Adrenal gland (tissue), 12 donors: Measurements from ENCODE around the gene PRKAR1B. TPM values are rescaled to one million over a fixed set of nuclear protein-coding genes. Genes with fewer than 3 reads are reported as not detected.
"Not testable (repeated sequence)": the region's sequence is repeated elsewhere in the genome, so short reads cannot be mapped to it uniquely, and the experiment has no call there.

Source experiments
- DNase-seq, 7 donors: peaks; one replicate each; pipeline ENCODE4 v3.0.0-alpha.2; 2019 to 2020
- H3K27ac ChIP-seq, 5 donors: fragments of 200-600 bp; sonication (generic) in 4 of 5; 1 replicate in 3 of 5; 2 replicates in 2 of 5; pipeline versions ENCODE4 v1.5.1 to v1.8.0; 2016 to 2020; ENCODE audit warnings: mild to moderate bottlenecking in 1 of 5
- H3K27me3 ChIP-seq: fragments of 200-600 bp; 2 replicates; pipeline ENCODE4 v1.8.0; 2021
- H3K36me3 ChIP-seq, 2 donors: fragments of 200-600 bp; replicated peaks in 1 of 2; 1 replicate in 1 of 2; 2 replicates in 1 of 2; pipeline versions ENCODE4 v1.5.1 to v1.8.0; 2018 to 2022
- H3K4me1 ChIP-seq, 2 donors: fragments of 200-600 bp; replicated peaks in 1 of 2; 1 replicate in 1 of 2; 2 replicates in 1 of 2; pipeline versions ENCODE4 v1.5.1 to v1.8.0; 2018 to 2021
- H3K4me3 ChIP-seq, 4 donors: fragments of 200-600 bp; sonication (generic) in 3 of 4; one replicate each; pipeline ENCODE4 v1.5.1; 2016 to 2018
- H3K9me3 ChIP-seq, 3 donors: fragments of 200-600 bp; sonication (generic) in 1 of 3; replicated peaks in 1 of 3; 1 replicate in 2 of 3; 2 replicates in 1 of 3; pipeline versions ENCODE4 v1.5.1 to v1.8.0; 2016 to 2021
- POLR2A ChIP-seq, 2 donors: fragments of 450-650 bp; IDR thresholded peaks; one replicate each; pipeline ENCODE4 v1.6.1; 2017; ENCODE audit warnings: antibody characterized with exemption in 2 of 2, mild to moderate bottlenecking in 2 of 2, moderate library complexity in 1 of 2
- WGBS, 4 donors: extraction: QIAGEN DNeasy Blood & Tissue Kit in 2 of 4; methylation state at CpG; one replicate each; pipeline versions ENCODE4 v1.1.5 to v1.1.7; 2013 to 2017; 5-methylcytosine and 5-hydroxymethylcytosine counted together
- intact Hi-C, 2 donors: fragments of 100-400 bp; cut with DNase I; formaldehyde crosslinking; loops; one replicate each; pipeline versions ENCODE4 v1.14.1 to v1.15.0; 2022 to 2023
- polyA plus RNA-seq, 3 donors: library from polyadenylated mRNA; stranded (reverse); fragments of 200-250 nt in 2 of 3; fragments of 350-450 nt in 1 of 3; fragmentation: Illumina TruSeq in 1 of 3; extraction: RNeasy Lipid Tissue Mini Kit (QIAGEN cat#74804) in 1 of 3; gene quantifications; one replicate each; pipeline ENCODE4 v1.2.3, GENCODE V29; 2013 to 2014
- total RNA-seq, 9 donors: library from RNA; depleted of rRNA in 4 of 9; stranded (reverse); fragments of >200 nt in 4 of 9; fragments of 120-200 nt in 1 of 9; fragmentation: NEBNext Ultra II Directional in 1 of 9; extraction: Animal tissue kit (Norgen Biotek cat#: 25700) in 1 of 9; gene quantifications; one replicate each; pipeline versions ENCODE4 v1.1.0 to v1.2.4, GENCODE V29; 2013 to 2023
- TF ChIP-seq, protein P1 (sequence below), 6 experiments: fragments of 450-650 bp in 4 of 6; fragments of 200-600 bp in 2 of 6; sonication (generic) in 1 of 6; IDR thresholded peaks; 1 replicate in 5 of 6; 2 replicates in 1 of 6; pipeline versions ENCODE4 v1.5.1 to v1.8.0; 2016 to 2021; ENCODE audit warnings: antibody characterized with exemption in 6 of 6, mild to moderate bottlenecking in 2 of 6, moderate library complexity in 1 of 6
- donor health status: healthy with polysubstance abuse.
- donor health status: Bipolar disorder and iron deficiency.
- donor health status: DM: yes; HTN: yes; CAD: no.
- donor health status: DM: no; HTN: no; CAD: no.
- donor health status: DM: no; HTN: no; CAD: no.
- donor health status: DM: yes; HTN: yes; CAD: no.

The PRKAR1B gene
- total and polyA plus RNA-seq, 12 donors = 5.2 to 21.5 (median 11.7) TPM

DNA sequence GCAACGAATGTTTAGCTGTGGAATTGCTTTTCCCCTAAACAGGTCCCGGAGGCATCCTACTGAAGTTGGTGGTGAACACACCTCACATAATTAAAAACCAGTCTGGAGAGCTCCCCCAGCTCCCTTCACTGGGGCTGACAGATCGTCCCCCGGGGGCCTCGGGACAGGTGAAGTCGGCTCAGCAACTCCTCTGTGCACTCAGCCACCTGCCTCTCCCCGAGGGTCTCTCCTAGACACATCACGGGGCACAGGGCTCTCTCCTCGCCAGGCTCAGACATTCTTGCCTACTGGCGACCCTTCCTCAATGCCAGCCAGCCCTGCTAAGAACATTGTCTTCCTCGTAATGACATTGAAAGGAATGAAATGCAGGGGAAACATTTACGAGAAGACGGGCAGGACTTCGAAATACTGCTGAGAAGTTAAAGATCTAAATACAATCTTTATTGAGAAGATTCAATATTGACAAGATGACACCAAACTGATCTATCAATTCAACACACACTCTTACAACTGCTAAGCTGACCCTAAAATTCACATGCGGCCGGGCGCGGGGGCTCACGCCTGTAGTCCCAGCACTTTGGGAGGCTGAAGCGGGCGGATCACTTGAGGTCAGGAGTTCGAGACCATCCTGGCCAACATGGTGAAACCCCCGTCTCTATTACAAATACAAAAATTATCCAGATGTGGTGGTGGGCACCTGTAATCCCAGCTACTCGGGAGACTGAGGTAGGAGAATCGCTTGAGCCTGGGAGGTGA, 88.6 kb downstream of the PRKAR1B start:
- WGBS, 4 donors = 90 to 93% (median 92%) methylated on average over 23 to 25 of the region's 25 CpGs
- H3K27ac ChIP-seq = no peak overlapping the region
- no peaks in the 10 kb centered on the region for H3K27me3 ChIP-seq
- H3K36me3 ChIP-seq = no peaks in the 10 kb centered on the region
- intact Hi-C loops = loop anchor here in 1 of 2 donors (10.0 kb wide), 1 partner anchor 314 kb away; no protein-coding TSS in a partner anchor
- H3K4me1 ChIP-seq = no peaks in the 10 kb centered on the region
- DNase-seq = no peak
- H3K4me3 ChIP-seq = no peak overlapping the region
- no peaks in the 10 kb centered on the region for H3K9me3 ChIP-seq
- TF ChIP-seq, protein P1, sequence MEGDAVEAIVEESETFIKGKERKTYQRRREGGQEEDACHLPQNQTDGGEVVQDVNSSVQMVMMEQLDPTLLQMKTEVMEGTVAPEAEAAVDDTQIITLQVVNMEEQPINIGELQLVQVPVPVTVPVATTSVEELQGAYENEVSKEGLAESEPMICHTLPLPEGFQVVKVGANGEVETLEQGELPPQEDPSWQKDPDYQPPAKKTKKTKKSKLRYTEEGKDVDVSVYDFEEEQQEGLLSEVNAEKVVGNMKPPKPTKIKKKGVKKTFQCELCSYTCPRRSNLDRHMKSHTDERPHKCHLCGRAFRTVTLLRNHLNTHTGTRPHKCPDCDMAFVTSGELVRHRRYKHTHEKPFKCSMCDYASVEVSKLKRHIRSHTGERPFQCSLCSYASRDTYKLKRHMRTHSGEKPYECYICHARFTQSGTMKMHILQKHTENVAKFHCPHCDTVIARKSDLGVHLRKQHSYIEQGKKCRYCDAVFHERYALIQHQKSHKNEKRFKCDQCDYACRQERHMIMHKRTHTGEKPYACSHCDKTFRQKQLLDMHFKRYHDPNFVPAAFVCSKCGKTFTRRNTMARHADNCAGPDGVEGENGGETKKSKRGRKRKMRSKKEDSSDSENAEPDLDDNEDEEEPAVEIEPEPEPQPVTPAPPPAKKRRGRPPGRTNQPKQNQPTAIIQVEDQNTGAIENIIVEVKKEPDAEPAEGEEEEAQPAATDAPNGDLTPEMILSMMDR (IDR thresholded peaks at IDR 0.05) = no peak
- no peak for TF ChIP-seq POLR2A (IDR thresholded peaks at IDR 0.05)

DNA sequence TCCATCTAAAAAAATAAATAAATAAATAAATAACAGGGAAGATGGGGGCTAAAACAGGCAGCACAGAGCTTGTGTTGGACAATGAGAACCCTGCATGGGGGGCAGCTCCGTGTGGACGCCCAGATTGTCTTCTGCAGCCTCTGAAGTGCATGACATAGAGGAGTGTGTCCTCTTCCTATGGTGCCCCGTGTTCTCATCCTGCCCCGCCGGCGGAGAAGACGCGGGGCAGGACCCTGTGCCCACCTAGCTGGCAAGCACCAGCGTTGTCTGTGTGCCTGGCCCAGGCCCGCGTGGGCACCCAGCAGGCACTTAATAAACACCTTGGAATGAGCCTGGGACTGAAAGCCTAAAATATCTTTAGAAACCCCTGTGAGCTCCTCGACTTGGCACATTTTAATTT, 89.3 kb downstream of the PRKAR1B start:
- Histone ChIP-seq H3K36me3 (no peaks in the 10 kb centered on the region), H3K27me3 (no peaks in the 10 kb centered on the region), H3K9me3 (no peaks in the 10 kb centered on the region), H3K27ac (no peak overlapping the region), H3K4me1 (no peaks in the 10 kb centered on the region), H3K4me3 (no peak overlapping the region)
- intact Hi-C loops = loop anchor here in 1 of 2 donors (10.0 kb wide), 1 partner anchor 313 kb away; no protein-coding TSS in a partner anchor
- TF ChIP-seq, protein P1 (IDR thresholded peaks at IDR 0.05) = no peak
- TF ChIP-seq POLR2A (IDR thresholded peaks at IDR 0.05) = no peak
- WGBS, 4 donors = 90 to 92% (median 91%) methylated on average over 9 to 12 of the region's 12 CpGs
- no peak for DNase-seq

DNA sequence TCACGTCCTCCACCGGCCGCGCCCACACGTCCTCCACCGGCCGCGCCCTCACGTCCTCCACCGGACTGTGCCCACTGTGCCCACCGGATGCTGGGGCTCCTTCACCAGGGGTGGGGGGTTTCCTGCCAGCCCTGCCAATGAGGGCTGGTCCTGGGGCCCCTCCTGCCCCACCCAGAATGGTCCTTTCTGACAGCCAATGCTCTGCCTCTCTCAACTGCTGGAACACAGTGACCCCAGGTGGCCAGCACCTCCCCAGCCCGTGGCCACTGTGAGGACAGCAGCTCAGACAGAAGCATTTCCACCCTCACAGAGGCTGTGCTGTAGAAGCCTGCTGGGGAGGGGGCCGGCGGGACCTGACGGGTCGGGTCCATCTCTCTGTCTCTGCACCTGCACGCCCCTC, 90.7 kb downstream of the PRKAR1B start:
- no peaks in the 10 kb centered on the region for H3K9me3 ChIP-seq
- H3K4me3 ChIP-seq = no peak overlapping the region
- intact Hi-C loops = loop anchor here in 1 of 2 donors (10.0 kb wide), 1 partner anchor 312 kb away; no protein-coding TSS in a partner anchor
- TF ChIP-seq, protein P1 (IDR thresholded peaks at IDR 0.05) = peak in 4 of 6 experiments; percentile 24 to 46 (median 32)
- TF ChIP-seq POLR2A (IDR thresholded peaks at IDR 0.05) = no peak
- no peaks in the 10 kb centered on the region for H3K4me1 ChIP-seq
- peak in 1 of 7 donors; percentile 30 for DNase-seq
- WGBS, 4 donors = 68 to 100% (median 83%) methylated on average over 4 to 17 of the region's 17 CpGs
- H3K36me3 ChIP-seq = no peaks in the 10 kb centered on the region
- no peak overlapping the region for H3K27ac ChIP-seq
- no peaks in the 10 kb centered on the region for H3K27me3 ChIP-seq

DNA sequence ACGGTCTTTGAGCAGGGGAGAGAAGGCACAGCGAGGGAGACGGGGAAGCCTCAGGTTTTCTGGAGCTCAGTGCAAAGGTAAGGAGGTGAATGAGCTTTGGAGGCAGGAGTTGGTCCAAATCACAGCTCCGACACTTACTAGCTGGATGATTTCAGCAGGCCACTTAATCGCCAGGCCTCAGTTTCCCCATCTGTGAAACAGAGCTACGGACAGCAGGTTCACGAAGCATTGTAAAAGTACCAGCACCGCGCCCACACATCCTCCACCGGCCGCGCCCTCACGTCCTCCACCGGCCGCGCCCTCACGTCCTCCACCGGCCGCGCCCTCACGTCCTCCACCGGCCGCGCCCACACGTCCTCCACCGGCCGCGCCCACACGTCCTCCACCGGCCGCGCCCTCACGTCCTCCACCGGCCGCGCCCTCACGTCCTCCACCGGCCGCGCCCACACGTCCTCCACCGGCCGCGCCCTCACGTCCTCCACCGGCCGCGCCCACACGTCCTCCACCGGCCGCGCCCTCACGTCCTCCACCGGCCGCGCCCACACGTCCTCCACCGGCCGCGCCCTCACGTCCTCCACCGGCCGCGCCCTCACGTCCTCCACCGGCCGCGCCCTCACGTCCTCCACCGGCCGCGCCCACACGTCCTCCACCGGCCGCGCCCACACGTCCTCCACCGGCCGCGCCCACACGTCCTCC, 91.2 kb downstream of the PRKAR1B start:
- H3K27me3 ChIP-seq, DNase-seq, H3K36me3 ChIP-seq, H3K27ac ChIP-seq, H3K9me3 ChIP-seq, H3K4me1 ChIP-seq, H3K4me3 ChIP-seq: not testable (repeated sequence)
- WGBS, 4 donors = 90 to 97% (median 95%) methylated on average over 9 to 72 of the region's 81 CpGs
- intact Hi-C loops = loop anchor here in 1 of 2 donors (10.0 kb wide), 1 partner anchor 311 kb away; no protein-coding TSS in a partner anchor
